ENCODE measurements around the gene ATXN1. TPM values are rescaled to one million over a fixed set of nuclear protein-coding genes. Genes with fewer than 3 reads are reported as not detected.
A peak's percentile ranks its signal among the peaks of the same experiment; 100 is the strongest.

The ATXN1 gene
- polyA plus RNA-seq, 1 of the 3 experiments (the other 2 are of a cell fraction) = 7.9 TPM

DNA sequence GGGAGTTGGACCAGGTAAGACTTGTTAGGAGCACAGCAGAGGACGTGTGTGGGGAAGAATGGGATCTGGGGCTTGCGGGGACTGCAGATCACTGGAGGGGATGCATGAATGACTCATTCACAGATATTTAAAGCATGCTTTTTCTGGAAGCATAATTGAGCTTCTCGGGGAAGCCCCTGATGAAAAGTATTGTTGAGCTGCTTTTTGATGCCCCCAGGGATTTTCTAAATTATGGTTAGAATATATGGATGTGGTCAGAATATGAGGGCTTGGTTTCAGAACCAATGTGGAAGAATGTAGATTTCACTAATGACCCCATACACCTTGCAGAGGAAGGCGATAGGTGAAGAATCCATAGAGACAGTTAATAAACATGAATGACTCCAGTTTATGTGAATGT lies 486.8 kb downstream of the ATXN1 start:
- no peaks in the 10 kb centered on the region for H3K27me3 ChIP-seq (ENCODE audit: insufficient read depth)
- H3K9ac ChIP-seq = no peak overlapping the region
- no peaks in the 10 kb centered on the region for H4K20me1 ChIP-seq (ENCODE audit: insufficient read depth)
- POLR2A ChIA-PET = no interaction called here
- no peaks in the 10 kb centered on the region for H3K9me2 ChIP-seq
- H3K27ac ChIP-seq (ENCODE audit: low read depth in 2 of 2, low read length in 1 of 2) = no peak overlapping the region
- peaks cover 2 to 14% of the 10 kb centered on the region in 2 experiments; a peak in 2 of 4 replicates for H3K4me1 ChIP-seq (ENCODE audit: control insufficient read depth in 1 of 2, insufficient read depth in 2 of 2, low read depth in 1 of 2, low read length in 1 of 2)
- H3K79me2 ChIP-seq (ENCODE audit: insufficient read depth) = no peaks in the 10 kb centered on the region
- WGBS (ENCODE audit: low lambda C conversion rate) = 69% methylated on average over 4 of the region's 4 CpGs
- no peak for DNase-seq
- TF ChIP-seq FOXM1 (IDR thresholded peaks at IDR 0.05; ENCODE audit: low read depth) (no peak), EP300 (IDR thresholded peaks at IDR 0.05; ENCODE audit: borderline replicate concordance in 1 of 2, low read depth in 1 of 2, low read length in 1 of 2) (no peak), RCOR1 (IDR thresholded peaks at IDR 0.05; ENCODE audit: low read length) (no peak), RAD21 (IDR thresholded peaks at IDR 0.05; ENCODE audit: low read length) (no peak), EZH2phosphoT487 (IDR thresholded peaks at IDR 0.05; ENCODE audit: borderline replicate concordance, low read depth) (no peak), MXI1 (IDR thresholded peaks at IDR 0.05; ENCODE audit: low read depth, low read length) (no peak), NFIC (IDR thresholded peaks at IDR 0.05; ENCODE audit: borderline replicate concordance) (no peak), GABPA (IDR thresholded peaks at IDR 0.05; ENCODE audit: low read depth) (no peak)
- TF ChIP-seq, protein P1, sequence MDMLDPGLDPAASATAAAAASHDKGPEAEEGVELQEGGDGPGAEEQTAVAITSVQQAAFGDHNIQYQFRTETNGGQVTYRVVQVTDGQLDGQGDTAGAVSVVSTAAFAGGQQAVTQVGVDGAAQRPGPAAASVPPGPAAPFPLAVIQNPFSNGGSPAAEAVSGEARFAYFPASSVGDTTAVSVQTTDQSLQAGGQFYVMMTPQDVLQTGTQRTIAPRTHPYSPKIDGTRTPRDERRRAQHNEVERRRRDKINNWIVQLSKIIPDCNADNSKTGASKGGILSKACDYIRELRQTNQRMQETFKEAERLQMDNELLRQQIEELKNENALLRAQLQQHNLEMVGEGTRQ (IDR thresholded peaks at IDR 0.05; ENCODE audit: borderline replicate concordance, low read depth, low read length) = no peak
- TF ChIP-seq, protein P2, sequence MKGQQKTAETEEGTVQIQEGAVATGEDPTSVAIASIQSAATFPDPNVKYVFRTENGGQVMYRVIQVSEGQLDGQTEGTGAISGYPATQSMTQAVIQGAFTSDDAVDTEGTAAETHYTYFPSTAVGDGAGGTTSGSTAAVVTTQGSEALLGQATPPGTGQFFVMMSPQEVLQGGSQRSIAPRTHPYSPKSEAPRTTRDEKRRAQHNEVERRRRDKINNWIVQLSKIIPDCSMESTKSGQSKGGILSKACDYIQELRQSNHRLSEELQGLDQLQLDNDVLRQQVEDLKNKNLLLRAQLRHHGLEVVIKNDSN (IDR thresholded peaks at IDR 0.05; ENCODE audit: borderline replicate concordance, low read depth) = no peak
- H2AFZ ChIP-seq (ENCODE audit: low read depth) = no peak overlapping the region
- CTCF ChIA-PET = interaction anchor here (1.0 to 1.7 kb wide), 2 partner anchors 12 to 236 kb away, joined by 3 read pairs; no protein-coding TSS in a partner anchor
- no peaks in the 10 kb centered on the region for H3K36me3 ChIP-seq (replicated peaks in 1 of 2; ENCODE audit: control insufficient read depth in 1 of 2, insufficient read depth in 2 of 2, low read length in 1 of 2)
- no peak overlapping the region for H3K4me3 ChIP-seq (ENCODE audit: low read depth in 2 of 2, low read length in 1 of 2)
- H3K4me2 ChIP-seq = no peak overlapping the region
- no peaks in the 10 kb centered on the region for H3K9me3 ChIP-seq
- H3F3A ChIP-seq (replicated peaks; ENCODE audit: insufficient read depth) = peaks cover 11% of the 10 kb centered on the region

DNA sequence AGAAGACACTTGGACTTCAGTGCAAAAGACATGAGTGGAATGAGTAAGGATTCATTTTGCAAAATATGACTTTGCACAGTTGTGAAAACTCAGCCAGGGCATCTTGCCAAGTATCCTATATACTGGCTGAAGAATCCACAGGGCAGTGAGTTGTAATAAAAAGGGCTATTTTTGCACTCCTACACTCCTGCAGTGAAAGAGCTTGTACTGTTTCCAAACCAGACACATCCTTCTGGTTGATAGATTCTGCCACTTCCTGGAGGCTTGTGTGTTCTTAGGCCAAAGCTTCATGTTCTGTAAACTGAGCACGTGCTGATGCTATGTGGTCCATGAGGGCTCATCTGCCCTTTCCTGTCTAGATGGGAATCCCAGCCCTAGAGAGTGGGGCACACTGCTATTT lies 488.0 kb downstream of the ATXN1 start:
- no peak overlapping the region for H3K4me3 ChIP-seq (ENCODE audit: low read depth in 2 of 2, low read length in 1 of 2)
- H3K9me2 ChIP-seq = no peaks in the 10 kb centered on the region
- TF ChIP-seq, protein P3, sequence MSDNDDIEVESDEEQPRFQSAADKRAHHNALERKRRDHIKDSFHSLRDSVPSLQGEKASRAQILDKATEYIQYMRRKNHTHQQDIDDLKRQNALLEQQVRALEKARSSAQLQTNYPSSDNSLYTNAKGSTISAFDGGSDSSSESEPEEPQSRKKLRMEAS (IDR thresholded peaks at IDR 0.05; ENCODE audit: low read depth) = peak; percentile 71
- TF ChIP-seq RFX5 (IDR thresholded peaks at IDR 0.05; ENCODE audit: low read length) = no peak
- TF ChIP-seq, protein P4, sequence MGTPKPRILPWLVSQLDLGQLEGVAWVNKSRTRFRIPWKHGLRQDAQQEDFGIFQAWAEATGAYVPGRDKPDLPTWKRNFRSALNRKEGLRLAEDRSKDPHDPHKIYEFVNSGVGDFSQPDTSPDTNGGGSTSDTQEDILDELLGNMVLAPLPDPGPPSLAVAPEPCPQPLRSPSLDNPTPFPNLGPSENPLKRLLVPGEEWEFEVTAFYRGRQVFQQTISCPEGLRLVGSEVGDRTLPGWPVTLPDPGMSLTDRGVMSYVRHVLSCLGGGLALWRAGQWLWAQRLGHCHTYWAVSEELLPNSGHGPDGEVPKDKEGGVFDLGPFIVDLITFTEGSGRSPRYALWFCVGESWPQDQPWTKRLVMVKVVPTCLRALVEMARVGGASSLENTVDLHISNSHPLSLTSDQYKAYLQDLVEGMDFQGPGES (IDR thresholded peaks at IDR 0.05; ENCODE audit: low read depth, low read length) = no peak
- TF ChIP-seq EZH2phosphoT487 (IDR thresholded peaks at IDR 0.05; ENCODE audit: borderline replicate concordance, low read depth) = no peak
- peak; percentile 55 for TF ChIP-seq NFIC (IDR thresholded peaks at IDR 0.05; ENCODE audit: borderline replicate concordance)
- ChIA-PET CTCF (interaction anchor here (1.0 to 1.7 kb wide), 2 partner anchors 13 to 27 kb away, joined by 3 read pairs; no protein-coding TSS in a partner anchor), POLR2A (no interaction called here)
- H3K36me3 ChIP-seq (replicated peaks in 1 of 2; ENCODE audit: control insufficient read depth in 1 of 2, insufficient read depth in 2 of 2, low read length in 1 of 2) = no peaks in the 10 kb centered on the region
- H3K79me2 ChIP-seq (ENCODE audit: insufficient read depth) = no peaks in the 10 kb centered on the region
- H3F3A ChIP-seq (replicated peaks; ENCODE audit: insufficient read depth) = peaks cover 11% of the 10 kb centered on the region
- H3K9me3 ChIP-seq = no peaks in the 10 kb centered on the region
- no peak overlapping the region for H3K9ac ChIP-seq
- no peaks in the 10 kb centered on the region for H3K27me3 ChIP-seq (ENCODE audit: insufficient read depth)
- H3K4me1 ChIP-seq (ENCODE audit: control insufficient read depth in 1 of 2, insufficient read depth in 2 of 2, low read depth in 1 of 2, low read length in 1 of 2) = peaks cover 2 to 14% of the 10 kb centered on the region in 2 experiments; a peak in 2 of 4 replicates
- WGBS (ENCODE audit: low lambda C conversion rate) = 88% methylated on average over 1 of the region's 1 CpG
- no peak overlapping the region for H3K4me2 ChIP-seq
- peak overlapping the region in 1 of 2 experiments; percentile 8; a peak in 1 of 4 replicates for H3K27ac ChIP-seq (ENCODE audit: low read depth in 2 of 2, low read length in 1 of 2)
- H4K20me1 ChIP-seq (ENCODE audit: insufficient read depth) = no peaks in the 10 kb centered on the region
- no peak overlapping the region; the same call in 1 of the 2 replicates for H2AFZ ChIP-seq (ENCODE audit: low read depth)
- no peak for DNase-seq

All from SK-N-SH (cell line).